ENCODE measurements around the gene ERFE. TPM values are rescaled to one million over a fixed set of nuclear protein-coding genes. Genes with fewer than 3 reads are reported as not detected.
A peak's percentile ranks its signal among the peaks of the same experiment; 100 is the strongest.

Gene ERFE
- polyA plus RNA-seq, 4 donors = 4.4 to 7.8 (median 5.1) TPM

GRCh38 chr2:238125127-238125885 lies 33.5 kb upstream of the ERFE start:
- DNase-seq (ENCODE audit: low read depth in 4 of 4, low spot score in 2 of 4) = no peak

- DNase-seq (ENCODE audit: low read depth in 4 of 4, low spot score in 2 of 4) = no peak
Observed at GRCh38 chr2:238126338-238126737, 32.4 kb upstream of the ERFE start.

- no peak for DNase-seq (ENCODE audit: low read depth in 4 of 4, low spot score in 2 of 4)
Observed at GRCh38 chr2:238126775-238127164, 32.0 kb upstream of the ERFE start.

GRCh38 chr2:238127165-238128060 lies 31.4 kb upstream of the ERFE start:
- peak in 2 of 4 donors; percentile 41 to 53 for DNase-seq (ENCODE audit: low read depth in 4 of 4, low spot score in 2 of 4)

GRCh38 chr2:238128061-238128440 lies 30.7 kb upstream of the ERFE start:
- no peak for DNase-seq (ENCODE audit: low read depth in 4 of 4, low spot score in 2 of 4)

- no peak for DNase-seq (ENCODE audit: low read depth in 4 of 4, low spot score in 2 of 4)
Observed at GRCh38 chr2:238128534-238129001, 30.2 kb upstream of the ERFE start.

- no peak for DNase-seq (ENCODE audit: low read depth in 4 of 4, low spot score in 2 of 4)
Observed at GRCh38 chr2:238129166-238130010, 29.4 kb upstream of the ERFE start.

- no peak for DNase-seq (ENCODE audit: low read depth in 4 of 4, low spot score in 2 of 4)
Observed at GRCh38 chr2:238130111-238130695, 28.6 kb upstream of the ERFE start.

GRCh38 chr2:238130696-238131628 lies 27.8 kb upstream of the ERFE start:
- DNase-seq (ENCODE audit: low read depth in 4 of 4, low spot score in 2 of 4) = no peak

- DNase-seq (ENCODE audit: low read depth in 4 of 4, low spot score in 2 of 4) = no peak
Observed at GRCh38 chr2:238131761-238132462, 26.9 kb upstream of the ERFE start.

GRCh38 chr2:238132463-238133450 lies 26.0 kb upstream of the ERFE start:
- no peak for DNase-seq (ENCODE audit: low read depth in 4 of 4, low spot score in 2 of 4)

- no peak for DNase-seq (ENCODE audit: low read depth in 4 of 4, low spot score in 2 of 4)
Observed at GRCh38 chr2:238133499-238134392, 25.0 kb upstream of the ERFE start.

GRCh38 chr2:238134393-238134785 lies 24.4 kb upstream of the ERFE start:
- no peak for DNase-seq (ENCODE audit: low read depth in 4 of 4, low spot score in 2 of 4)

GRCh38 chr2:238135601-238136150 lies 23.1 kb upstream of the ERFE start:
- DNase-seq (ENCODE audit: low read depth in 4 of 4, low spot score in 2 of 4) = no peak

GRCh38 chr2:238136820-238137537 lies 21.8 kb upstream of the ERFE start:
- no peak for DNase-seq (ENCODE audit: low read depth in 4 of 4, low spot score in 2 of 4)

- no peak for DNase-seq (ENCODE audit: low read depth in 4 of 4, low spot score in 2 of 4)
Observed at GRCh38 chr2:238137885-238138284, 20.9 kb upstream of the ERFE start.

Data from left renal cortex interstitium (tissue), 4 donors.